Neural cell (in vitro differentiated cells): Measurements from ENCODE around the gene TCOF1.

ENCODE experiments used
- EP300 ChIP-seq: fragments of 450-650 bp; conservative IDR thresholded peaks from 2 replicates; pipeline ENCODE4 v1.6.1; 2014; ENCODE audit warnings: antibody characterized with exemption, mild to moderate bottlenecking, moderate library complexity; ENCODE audit not compliant: poor library complexity, severe bottlenecking
- POLR2AphosphoS5 ChIP-seq: IDR thresholded peaks from 2 replicates; pipeline ENCODE4 v1.6.1; 2012
- RAD21 ChIP-seq: fragments of 450-650 bp; conservative IDR thresholded peaks from 2 replicates; pipeline ENCODE4 v1.6.1; 2014; ENCODE audit warnings: antibody characterized with exemption, mild to moderate bottlenecking, moderate library complexity
- SMC3 ChIP-seq: fragments of 450-650 bp; conservative IDR thresholded peaks from 2 replicates; pipeline ENCODE4 v1.6.1; 2014; ENCODE audit warnings: antibody characterized with exemption, mild to moderate bottlenecking, moderate library complexity; ENCODE audit not compliant: poor library complexity
- TF ChIP-seq, protein P1 (sequence below): fragments of 450-650 bp; IDR thresholded peaks from 2 replicates; pipeline ENCODE4 v1.5.1; 2014; ENCODE audit warnings: antibody characterized with exemption, mild to moderate bottlenecking, moderate library complexity; ENCODE audit not compliant: poor library complexity, severe bottlenecking

DNA sequence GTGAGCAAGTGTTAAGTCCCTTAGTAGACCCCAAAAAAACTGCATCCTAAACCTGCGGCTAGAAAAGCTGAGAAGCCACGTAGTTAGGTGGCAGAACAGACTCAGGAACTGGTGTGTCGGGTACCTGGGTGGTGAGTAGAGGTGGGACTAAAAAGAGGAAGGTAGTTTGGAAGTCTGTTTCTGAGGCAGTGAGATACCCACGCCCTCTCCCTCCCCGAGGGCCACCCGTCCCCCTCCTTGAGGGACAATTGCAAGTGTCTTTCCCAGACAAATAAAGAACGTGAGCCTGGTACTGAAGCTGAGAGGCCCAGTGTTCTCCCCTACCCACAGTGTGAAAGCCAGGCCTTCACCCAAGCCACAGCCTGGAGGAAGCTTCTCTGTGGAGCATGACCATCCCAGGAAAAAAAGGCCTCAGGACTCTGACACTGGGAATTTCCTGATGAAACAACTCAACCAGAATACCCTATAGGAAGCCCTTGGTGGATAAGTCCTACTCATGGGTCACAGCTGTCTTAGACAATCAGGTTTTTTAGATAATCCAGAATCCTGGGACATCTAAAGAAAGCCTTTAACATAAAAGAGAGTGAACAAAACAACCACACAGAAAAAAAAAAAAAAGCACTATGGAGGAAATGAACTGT lies 62.3 kb downstream of the TCOF1 start:
- TF ChIP-seq, protein P1, sequence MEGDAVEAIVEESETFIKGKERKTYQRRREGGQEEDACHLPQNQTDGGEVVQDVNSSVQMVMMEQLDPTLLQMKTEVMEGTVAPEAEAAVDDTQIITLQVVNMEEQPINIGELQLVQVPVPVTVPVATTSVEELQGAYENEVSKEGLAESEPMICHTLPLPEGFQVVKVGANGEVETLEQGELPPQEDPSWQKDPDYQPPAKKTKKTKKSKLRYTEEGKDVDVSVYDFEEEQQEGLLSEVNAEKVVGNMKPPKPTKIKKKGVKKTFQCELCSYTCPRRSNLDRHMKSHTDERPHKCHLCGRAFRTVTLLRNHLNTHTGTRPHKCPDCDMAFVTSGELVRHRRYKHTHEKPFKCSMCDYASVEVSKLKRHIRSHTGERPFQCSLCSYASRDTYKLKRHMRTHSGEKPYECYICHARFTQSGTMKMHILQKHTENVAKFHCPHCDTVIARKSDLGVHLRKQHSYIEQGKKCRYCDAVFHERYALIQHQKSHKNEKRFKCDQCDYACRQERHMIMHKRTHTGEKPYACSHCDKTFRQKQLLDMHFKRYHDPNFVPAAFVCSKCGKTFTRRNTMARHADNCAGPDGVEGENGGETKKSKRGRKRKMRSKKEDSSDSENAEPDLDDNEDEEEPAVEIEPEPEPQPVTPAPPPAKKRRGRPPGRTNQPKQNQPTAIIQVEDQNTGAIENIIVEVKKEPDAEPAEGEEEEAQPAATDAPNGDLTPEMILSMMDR, result no peak
- no peak for TF ChIP-seq EP300
- no peak for TF ChIP-seq RAD21
- no peak for TF ChIP-seq SMC3
- TF ChIP-seq POLR2AphosphoS5, result no peak
